GM12878 (cell line): Measurements from ENCODE around the gene RMND5A. TPM values are rescaled to one million over a fixed set of nuclear protein-coding genes. Genes with fewer than 3 reads are reported as not detected.
A peak's percentile ranks its signal among the peaks of the same experiment; 100 is the strongest.

Source experiments
- ATAC-seq: fragments of 200-7000 bp; cut with Tn5 transposase; 3 replicates; pipeline ENCODE4 v1.9.1; 2020; ENCODE audit warnings: mild to moderate bottlenecking, moderate library complexity
- BruUV-seq: library from RNA; stranded (reverse); fragments of 400-500 nt; replicated peaks from 2 replicates; lab custom pipeline; 2021; lab: Mats Ljungman, UMichigan
- CTCF ChIA-PET: fragments of 300-600 bp; sonication (Branson Sonifier 250); formaldehyde crosslinking; extraction: SDS; loops from one replicate; lab custom pipeline; 2021; ENCODE audit warnings: inconsistent platforms; lab: Yijun Ruan, JAX
- POLR2A ChIA-PET: fragments of 350-600 bp; formaldehyde crosslinking; extraction: SDS; loops from one replicate; lab custom pipeline; 2021; ENCODE audit warnings: inconsistent platforms; lab: Charles Lee
- RAD21 ChIA-PET: fragments of 300-600 bp; sonication (Branson Sonifier 250); formaldehyde crosslinking; loops from one replicate; lab custom pipeline; 2023; ENCODE audit warnings: antibody characterized with exemption; ENCODE audit not compliant: unreplicated experiment; lab: Charles Lee
- SMC1A ChIA-PET: fragments of 300-600 bp; sonication (Branson Sonifier 250); formaldehyde crosslinking; loops from one replicate; lab custom pipeline; 2023; ENCODE audit not compliant: unreplicated experiment, uncharacterized antibody; lab: Charles Lee
- DNase-seq: peaks from one replicate; pipeline ENCODE4 v3.0.0-alpha.2; 2011; ENCODE audit warnings: low read depth, low spot score
- FAIRE-seq: peaks from 3 replicates; lab custom pipeline; 2011; peaks lifted over from hg19 to GRCh38; lab: Jason Lieb, UNC
- H2AFZ ChIP-seq: 2 replicates; pipeline ENCODE4 v1.6.0; 2011; ENCODE audit warnings: low read depth, low read length, control low read depth; ENCODE audit not compliant: control insufficient read depth
- H3K27ac ChIP-seq: 2 replicates; pipeline ENCODE4 v1.5.1; 2011; ENCODE audit warnings: control low read depth; ENCODE audit not compliant: control insufficient read depth, insufficient read depth
- H3K27me3 ChIP-seq, 2 experiments: replicated peaks in 1 of 2; 2 replicates each; pipeline versions ENCODE4 v1.6.0 to v1.6.1; 2011; ENCODE audit warnings: low read length in 1 of 2; ENCODE audit not compliant: control insufficient read depth in 2 of 2, insufficient read depth in 2 of 2
- H3K36me3 ChIP-seq, 2 experiments: 2 replicates each; pipeline ENCODE4 v1.5.1; 2011; ENCODE audit warnings: low read length in 1 of 2; ENCODE audit not compliant: control insufficient read depth in 2 of 2, insufficient read depth in 2 of 2
- H3K4me1 ChIP-seq: 2 replicates; pipeline ENCODE4 v1.6.1; 2011; ENCODE audit warnings: mild to moderate bottlenecking, low read length, moderate library complexity, mixed read lengths; ENCODE audit not compliant: control insufficient read depth, insufficient read depth
- H3K4me2 ChIP-seq: 2 replicates; pipeline ENCODE4 v1.6.0; 2011; ENCODE audit warnings: control low read depth; ENCODE audit not compliant: control insufficient read depth, insufficient read depth
- H3K4me3 ChIP-seq: fragments of 200-600 bp; sonication (generic); 2 replicates; pipeline ENCODE4 v1.5.1; 2016
- H3K79me2 ChIP-seq: 2 replicates; pipeline ENCODE4 v1.6.0; 2011; ENCODE audit warnings: low read length; ENCODE audit not compliant: control insufficient read depth, insufficient read depth
- H3K9ac ChIP-seq: 2 replicates; pipeline ENCODE4 v1.8.0; 2011; ENCODE audit warnings: low read length, control low read depth, mixed read lengths; ENCODE audit not compliant: control insufficient read depth, insufficient read depth
- H3K9me3 ChIP-seq: replicated peaks from 3 replicates; pipeline ENCODE4 v1.5.1; 2011; ENCODE audit warnings: mild to moderate bottlenecking, low read length; ENCODE audit not compliant: control insufficient read depth, insufficient read depth
- H4K20me1 ChIP-seq: 2 replicates; pipeline ENCODE4 v1.6.0; 2011; ENCODE audit not compliant: control insufficient read depth, insufficient read depth
- HSF1 ChIP-seq: fragments of 150-350 bp; IDR thresholded peaks from 2 replicates; pipeline ENCODE4 v1.6.1; 2014; ENCODE audit warnings: mild to moderate bottlenecking, low read depth, low read length
- IRF4 ChIP-seq: IDR thresholded peaks from 2 replicates; pipeline ENCODE4 v1.6.1; 2011; ENCODE audit warnings: low read depth, low read length
- JUND ChIP-seq: IDR thresholded peaks from 2 replicates; pipeline ENCODE4 v1.6.1; 2012; ENCODE audit warnings: low read depth, mild to moderate bottlenecking, low read length, improper control_type of control experiment, moderate library complexity
- NFXL1 ChIP-seq: fragments of 450-650 bp; IDR thresholded peaks from 2 replicates; pipeline ENCODE4 v1.6.1; 2017; ENCODE audit warnings: antibody characterized with exemption, mild to moderate bottlenecking, borderline replicate concordance
- RELA ChIP-seq: fragments of 450-650 bp; IDR thresholded peaks from 2 replicates; pipeline ENCODE4 v1.8.0; 2014; ENCODE audit warnings: borderline replicate concordance; ENCODE audit not compliant: partially characterized antibody
- STAT1 ChIP-seq: fragments of 450-650 bp; conservative IDR thresholded peaks from 2 replicates; pipeline ENCODE4 v1.6.1; 2014; ENCODE audit warnings: antibody characterized with exemption, mild to moderate bottlenecking
- ZBTB11 ChIP-seq: fragments of 450-650 bp; formaldehyde crosslinking; IDR thresholded peaks from 2 replicates; pipeline ENCODE4 v1.5.0; 2022; ENCODE audit warnings: mild to moderate bottlenecking, missing genetic modification characterization
- ZBTB33 ChIP-seq: fragments of 450-650 bp; IDR thresholded peaks from 2 replicates; pipeline ENCODE4 v1.6.1; 2017; ENCODE audit warnings: mild to moderate bottlenecking
- ZNF24 ChIP-seq: fragments of 450-650 bp; IDR thresholded peaks from 2 replicates; pipeline ENCODE4 v1.6.1; 2017; ENCODE audit warnings: antibody characterized with exemption, mild to moderate bottlenecking
- WGBS: methylation state at CpG from one replicate; pipeline ENCODE4 v1.1.6; 2016; ENCODE audit warnings: low lambda C conversion rate; ENCODE audit not compliant: insufficient replicate concordance, insufficient coverage; ENCODE audit errors: missing lambda C conversion rate; 5-methylcytosine and 5-hydroxymethylcytosine counted together
- in situ Hi-C: fragments of 300-500 bp; cut with MboI; formaldehyde crosslinking; loops from 9 replicates; pipeline ENCODE4 v1.14.3; 2018; ENCODE audit warnings: mixed read lengths
- intact Hi-C: fragments of 100-400 bp; cut with micrococcal nuclease; formaldehyde crosslinking; loops from one replicate; pipeline ENCODE4 v1.14.2; 2022; ENCODE audit not compliant: unreplicated experiment
- polyA plus RNA-seq, 11 experiments: library from polyadenylated mRNA; depleted of rRNA in 4 of 11; unstranded in 6 of 11; stranded (reverse) in 5 of 11; fragments of >200 nt; fragmentation: Nextera tagmentation in 4 of 11; fragmentation: Illumina TruSeq in 1 of 11; extraction: Ambion mirVana in 4 of 11; extraction: Trizol in 1 of 11; gene quantifications; 1 replicate in 1 of 11; 2 replicates in 10 of 11; pipeline versions ENCODE4 v1.2.1 to v1.2.3, GENCODE V29; 2011 to 2016; ENCODE audit warnings: inconsistent platforms in 2 of 11, missing spikeins in 2 of 11, low read depth in 1 of 11
- total RNA-seq, 4 experiments: library from RNA; depleted of rRNA in 3 of 4; stranded (reverse); fragments of >200 nt in 3 of 4; fragmentation: Illumina TruSeq in 1 of 4; extraction: Trizol in 1 of 4; gene quantifications; 2 replicates each; pipeline versions ENCODE4 v1.2.1 to v1.2.3, GENCODE V29; 2013 to 2021

RMND5A gene
- total and polyA plus RNA-seq, 10 of the 15 experiments (the other 5 are each of a cell fraction or from before 2014, with no cell fraction given): 8.3 to 33.6 (median 23.2) TPM

- TF ChIP-seq ZBTB11 (no peak), STAT1 (no peak), JUND (no peak), HSF1 (no peak), RELA (no peak), ZNF24 (no peak), IRF4 (no peak)
These were observed 33.2 kb upstream of the RMND5A start (continued) for GRCh38 chr2:86686905-86687304.

- no TSS peak for BruUV-seq
- H3K79me2 ChIP-seq: no peaks in the 10 kb centered on the region
- intact Hi-C loops (no loop called here), in situ Hi-C loops (no loop called here)
- CTCF ChIA-PET: no interaction called here
- H3K9ac ChIP-seq: no peak overlapping the region
- no peaks in the 10 kb centered on the region for H4K20me1 ChIP-seq
- FAIRE-seq (no peak), ATAC-seq (no peak), DNase-seq (no peak)
- no peak overlapping the region for H3K4me2 ChIP-seq
- POLR2A ChIA-PET: no interaction called here
- H3K27ac ChIP-seq: no peak overlapping the region
- H3K4me1 ChIP-seq: no peaks in the 10 kb centered on the region
- H3K27me3 ChIP-seq: no peaks in the 10 kb centered on the region
- SMC1A ChIA-PET: no interaction called here
- 90% methylated on average over 9 of the region's 9 CpGs for WGBS
- H2AFZ ChIP-seq: no peak overlapping the region
- H3K9me3 ChIP-seq: peaks cover 1% of the 10 kb centered on the region; the same call in 2 of the 3 replicates
- RAD21 ChIA-PET: no interaction called here
- no peak for TF ChIP-seq NFXL1
- peak; percentile 59; the same call in 1 of the 2 replicates for TF ChIP-seq ZBTB33
- H3K36me3 ChIP-seq: no peaks in the 10 kb centered on the region
- H3K4me3 ChIP-seq: no peak overlapping the region
These were observed 24.9 kb upstream of the RMND5A start for GRCh38 chr2:86695053-86695691.
